H1 (cell line): ENCODE results near the gene SMYD3. TPM values are rescaled to one million over a fixed set of nuclear protein-coding genes. Genes with fewer than 3 reads are reported as not detected.

Experiments
- EZH2 ChIP-seq: fragments of 200-600 bp; sonication (generic); IDR thresholded peaks from 2 replicates; pipeline ENCODE4 v1.7.1; 2012; ENCODE audit warnings: low read depth, mild to moderate bottlenecking, moderate library complexity, low read length, inconsistent platforms; ENCODE audit not compliant: severe bottlenecking
- FOSL1 ChIP-seq: IDR thresholded peaks from 2 replicates; pipeline ENCODE4 v1.6.1; 2011; ENCODE audit warnings: mild to moderate bottlenecking, low read depth, low read length, moderate library complexity; ENCODE audit not compliant: insufficient read depth
- JUND ChIP-seq: IDR thresholded peaks from 2 replicates; pipeline ENCODE4 v1.6.1; 2011; ENCODE audit warnings: mild to moderate bottlenecking, improper control_type of control experiment, low read length
- RAD21 ChIP-seq, 2 experiments: IDR thresholded peaks in 1 of 2; conservative IDR thresholded peaks in 1 of 2; 2 replicates each; pipeline ENCODE4 v1.6.1; 2011; ENCODE audit warnings: low read depth in 2 of 2, low read length in 2 of 2, improper control_type of control experiment in 1 of 2, inconsistent platforms in 1 of 2, mild to moderate bottlenecking in 1 of 2, moderate library complexity in 1 of 2
- RXRA ChIP-seq: IDR thresholded peaks from 2 replicates; pipeline ENCODE4 v1.6.1; 2011; ENCODE audit warnings: low read depth, mild to moderate bottlenecking, low read length, moderate library complexity; ENCODE audit not compliant: insufficient read depth
- SIN3A ChIP-seq, 2 experiments: IDR thresholded peaks in 1 of 2; conservative IDR thresholded peaks in 1 of 2; 2 replicates each; pipeline ENCODE4 v1.6.1; 2011 to 2012; ENCODE audit warnings: low read length in 2 of 2, improper control_type of control experiment in 1 of 2, low read depth in 1 of 2, mild to moderate bottlenecking in 1 of 2
- SP4 ChIP-seq: IDR thresholded peaks from 2 replicates; pipeline ENCODE4 v1.6.1; 2012; ENCODE audit warnings: low read length, inconsistent platforms
- TCF12 ChIP-seq: IDR thresholded peaks from 2 replicates; pipeline ENCODE4 v1.6.1; 2011; ENCODE audit warnings: low read depth, mild to moderate bottlenecking, low read length
- polyA plus RNA-seq, 7 experiments: library from polyadenylated mRNA; depleted of rRNA in 3 of 7; stranded (reverse) in 5 of 7; unstranded in 2 of 7; fragments of >200 nt in 5 of 7; fragments of 200-250 nt in 2 of 7; gene quantifications; 1 replicate in 5 of 7; 2 replicates in 1 of 7; 4 replicates in 1 of 7; pipeline versions ENCODE4 v1.2.1 to v1.2.3, GENCODE V29; 2011 to 2013; ENCODE audit warnings: missing spikeins in 2 of 7, mixed read lengths in 2 of 7
- total RNA-seq: library from RNA; stranded (reverse); fragmentation: NEBNext Ultra II Directional; extraction: Animal tissue kit (Norgen Biotek cat#: 25700); gene quantifications from 2 replicates; pipeline ENCODE4 v1.2.1, GENCODE V29; 2021
- TF ChIP-seq, protein P1 (sequence below): fragments of 300-600 bp; sonication (generic); IDR thresholded peaks from 2 replicates; pipeline ENCODE4 v1.7.1; 2012; ENCODE audit warnings: low read length, moderate library complexity, mild to moderate bottlenecking, inconsistent platforms; ENCODE audit not compliant: insufficient replicate concordance

The SMYD3 gene
- total and polyA plus RNA-seq, 2 of the 8 experiments (the other 6 are each of a cell fraction or from before 2014, with no cell fraction given), result 17.3 to 25.4 TPM

DNA sequence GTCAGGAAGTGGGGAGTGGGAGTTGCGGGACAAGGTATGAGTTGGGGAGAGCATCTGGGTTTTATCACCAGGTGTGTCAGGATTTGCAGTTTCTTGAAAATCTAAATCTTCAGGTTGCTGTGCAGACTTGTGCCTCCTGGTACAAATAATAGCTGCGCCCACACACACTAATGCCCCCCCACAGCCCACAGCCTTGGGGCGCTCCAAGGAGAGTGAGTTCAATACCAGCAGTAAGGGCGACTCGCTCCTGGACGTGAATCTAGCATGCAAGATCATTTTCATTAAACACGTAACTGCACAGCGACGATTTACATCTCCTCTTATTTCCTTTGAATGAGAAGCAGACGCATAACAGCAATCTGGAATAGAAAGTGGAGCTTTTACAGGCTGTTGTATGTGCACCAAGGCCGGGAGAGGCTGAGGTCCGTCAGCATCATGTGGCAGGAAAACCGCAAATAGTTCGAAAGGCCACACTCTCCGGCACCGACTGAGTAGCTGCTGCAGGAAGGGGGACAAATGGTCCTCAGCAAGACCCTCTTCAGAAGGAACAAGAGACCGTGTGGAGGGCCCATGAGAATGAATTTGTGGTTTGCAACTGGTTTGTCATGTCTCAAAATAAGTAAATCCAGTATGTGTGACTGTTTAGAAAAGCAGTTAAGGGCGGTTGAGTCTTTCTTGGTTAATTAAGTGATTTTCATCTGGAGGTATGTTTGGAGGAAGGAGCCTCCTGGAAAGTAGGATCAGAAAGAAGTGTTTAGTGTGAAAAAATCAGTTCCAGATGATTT is 439.5 kb downstream of the SMYD3 start (continued):
- TF ChIP-seq, protein P1, sequence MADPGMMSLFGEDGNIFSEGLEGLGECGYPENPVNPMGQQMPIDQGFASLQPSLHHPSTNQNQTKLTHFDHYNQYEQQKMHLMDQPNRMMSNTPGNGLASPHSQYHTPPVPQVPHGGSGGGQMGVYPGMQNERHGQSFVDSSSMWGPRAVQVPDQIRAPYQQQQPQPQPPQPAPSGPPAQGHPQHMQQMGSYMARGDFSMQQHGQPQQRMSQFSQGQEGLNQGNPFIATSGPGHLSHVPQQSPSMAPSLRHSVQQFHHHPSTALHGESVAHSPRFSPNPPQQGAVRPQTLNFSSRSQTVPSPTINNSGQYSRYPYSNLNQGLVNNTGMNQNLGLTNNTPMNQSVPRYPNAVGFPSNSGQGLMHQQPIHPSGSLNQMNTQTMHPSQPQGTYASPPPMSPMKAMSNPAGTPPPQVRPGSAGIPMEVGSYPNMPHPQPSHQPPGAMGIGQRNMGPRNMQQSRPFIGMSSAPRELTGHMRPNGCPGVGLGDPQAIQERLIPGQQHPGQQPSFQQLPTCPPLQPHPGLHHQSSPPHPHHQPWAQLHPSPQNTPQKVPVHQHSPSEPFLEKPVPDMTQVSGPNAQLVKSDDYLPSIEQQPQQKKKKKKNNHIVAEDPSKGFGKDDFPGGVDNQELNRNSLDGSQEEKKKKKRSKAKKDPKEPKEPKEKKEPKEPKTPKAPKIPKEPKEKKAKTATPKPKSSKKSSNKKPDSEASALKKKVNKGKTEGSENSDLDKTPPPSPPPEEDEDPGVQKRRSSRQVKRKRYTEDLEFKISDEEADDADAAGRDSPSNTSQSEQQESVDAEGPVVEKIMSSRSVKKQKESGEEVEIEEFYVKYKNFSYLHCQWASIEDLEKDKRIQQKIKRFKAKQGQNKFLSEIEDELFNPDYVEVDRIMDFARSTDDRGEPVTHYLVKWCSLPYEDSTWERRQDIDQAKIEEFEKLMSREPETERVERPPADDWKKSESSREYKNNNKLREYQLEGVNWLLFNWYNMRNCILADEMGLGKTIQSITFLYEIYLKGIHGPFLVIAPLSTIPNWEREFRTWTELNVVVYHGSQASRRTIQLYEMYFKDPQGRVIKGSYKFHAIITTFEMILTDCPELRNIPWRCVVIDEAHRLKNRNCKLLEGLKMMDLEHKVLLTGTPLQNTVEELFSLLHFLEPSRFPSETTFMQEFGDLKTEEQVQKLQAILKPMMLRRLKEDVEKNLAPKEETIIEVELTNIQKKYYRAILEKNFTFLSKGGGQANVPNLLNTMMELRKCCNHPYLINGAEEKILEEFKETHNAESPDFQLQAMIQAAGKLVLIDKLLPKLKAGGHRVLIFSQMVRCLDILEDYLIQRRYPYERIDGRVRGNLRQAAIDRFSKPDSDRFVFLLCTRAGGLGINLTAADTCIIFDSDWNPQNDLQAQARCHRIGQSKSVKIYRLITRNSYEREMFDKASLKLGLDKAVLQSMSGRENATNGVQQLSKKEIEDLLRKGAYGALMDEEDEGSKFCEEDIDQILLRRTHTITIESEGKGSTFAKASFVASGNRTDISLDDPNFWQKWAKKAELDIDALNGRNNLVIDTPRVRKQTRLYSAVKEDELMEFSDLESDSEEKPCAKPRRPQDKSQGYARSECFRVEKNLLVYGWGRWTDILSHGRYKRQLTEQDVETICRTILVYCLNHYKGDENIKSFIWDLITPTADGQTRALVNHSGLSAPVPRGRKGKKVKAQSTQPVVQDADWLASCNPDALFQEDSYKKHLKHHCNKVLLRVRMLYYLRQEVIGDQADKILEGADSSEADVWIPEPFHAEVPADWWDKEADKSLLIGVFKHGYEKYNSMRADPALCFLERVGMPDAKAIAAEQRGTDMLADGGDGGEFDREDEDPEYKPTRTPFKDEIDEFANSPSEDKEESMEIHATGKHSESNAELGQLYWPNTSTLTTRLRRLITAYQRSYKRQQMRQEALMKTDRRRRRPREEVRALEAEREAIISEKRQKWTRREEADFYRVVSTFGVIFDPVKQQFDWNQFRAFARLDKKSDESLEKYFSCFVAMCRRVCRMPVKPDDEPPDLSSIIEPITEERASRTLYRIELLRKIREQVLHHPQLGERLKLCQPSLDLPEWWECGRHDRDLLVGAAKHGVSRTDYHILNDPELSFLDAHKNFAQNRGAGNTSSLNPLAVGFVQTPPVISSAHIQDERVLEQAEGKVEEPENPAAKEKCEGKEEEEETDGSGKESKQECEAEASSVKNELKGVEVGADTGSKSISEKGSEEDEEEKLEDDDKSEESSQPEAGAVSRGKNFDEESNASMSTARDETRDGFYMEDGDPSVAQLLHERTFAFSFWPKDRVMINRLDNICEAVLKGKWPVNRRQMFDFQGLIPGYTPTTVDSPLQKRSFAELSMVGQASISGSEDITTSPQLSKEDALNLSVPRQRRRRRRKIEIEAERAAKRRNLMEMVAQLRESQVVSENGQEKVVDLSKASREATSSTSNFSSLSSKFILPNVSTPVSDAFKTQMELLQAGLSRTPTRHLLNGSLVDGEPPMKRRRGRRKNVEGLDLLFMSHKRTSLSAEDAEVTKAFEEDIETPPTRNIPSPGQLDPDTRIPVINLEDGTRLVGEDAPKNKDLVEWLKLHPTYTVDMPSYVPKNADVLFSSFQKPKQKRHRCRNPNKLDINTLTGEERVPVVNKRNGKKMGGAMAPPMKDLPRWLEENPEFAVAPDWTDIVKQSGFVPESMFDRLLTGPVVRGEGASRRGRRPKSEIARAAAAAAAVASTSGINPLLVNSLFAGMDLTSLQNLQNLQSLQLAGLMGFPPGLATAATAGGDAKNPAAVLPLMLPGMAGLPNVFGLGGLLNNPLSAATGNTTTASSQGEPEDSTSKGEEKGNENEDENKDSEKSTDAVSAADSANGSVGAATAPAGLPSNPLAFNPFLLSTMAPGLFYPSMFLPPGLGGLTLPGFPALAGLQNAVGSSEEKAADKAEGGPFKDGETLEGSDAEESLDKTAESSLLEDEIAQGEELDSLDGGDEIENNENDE, result no peak
- no peak for TF ChIP-seq JUND
- no peak for TF ChIP-seq TCF12
- no peak for TF ChIP-seq SIN3A (conservative IDR thresholded peaks at IDR 0.05 in 1 of 2, IDR thresholded peaks at IDR 0.05 in 1 of 2; ENCODE audit: low read depth in 1 of 2, low read length in 2 of 2)
- no peak for TF ChIP-seq RAD21 (IDR thresholded peaks at IDR 0.05 in 1 of 2, conservative IDR thresholded peaks at IDR 0.05 in 1 of 2; ENCODE audit: low read depth in 2 of 2, low read length in 2 of 2)
- TF ChIP-seq FOSL1, result no peak
- no peak for TF ChIP-seq EZH2
- TF ChIP-seq RXRA, result no peak
- TF ChIP-seq SP4, result no peak
